ENCODE measurements around the gene CCDC34.

Gene CCDC34

GRCh38 chr11:27290261-27291050 is 72.6 kb downstream of the CCDC34 start:
- DNase-seq (ENCODE audit: low read depth) = no peak

All from stimulated activated CD8-positive, alpha-beta memory T cell treated with anti-CD3 and anti-CD28 coated beads, Interleukin-15, amount 100 ng/mL, for 24 hours (primary cell).